ENCODE results near the gene KLK10. TPM values are rescaled to one million over a fixed set of nuclear protein-coding genes. Genes with fewer than 3 reads are reported as not detected.

The KLK10 gene
- total RNA-seq, 4 donors from 2014 or later = 1.7 to 6.7 (median 4.1) TPM; not detected in 1

DNA sequence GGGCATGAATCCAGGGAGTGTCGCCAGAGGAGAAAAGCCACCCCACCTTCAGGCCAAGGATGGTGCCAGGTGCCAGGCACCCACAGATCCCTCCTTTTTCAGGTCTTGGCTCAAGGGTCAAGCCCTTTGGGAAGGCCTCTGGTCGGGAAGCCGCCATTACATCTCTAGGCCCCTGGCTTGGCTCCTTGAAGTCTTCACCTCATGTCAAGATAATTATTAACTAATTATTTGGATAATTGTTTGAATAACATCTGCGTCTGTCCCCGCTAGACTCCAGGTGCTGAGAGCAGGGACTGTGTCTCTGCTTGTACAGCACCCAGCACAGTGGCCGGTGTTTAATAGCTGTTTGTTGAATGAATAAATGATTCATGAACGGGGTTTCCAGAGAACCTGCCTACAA, 44.2 kb upstream of the KLK10 start:
- H3K27me3 ChIP-seq = peaks cover 78% of the 10 kb centered on the region
- no peak for ATAC-seq

GRCh38 chr19:51060973-51061372, 41.5 kb upstream of the KLK10 start:
- WGBS, 2 donors (ENCODE audit: low coverage in 1 of 2) = 0% methylated on average over 1 of the region's 1 CpG
- TF ChIP-seq POLR2AphosphoS5 (IDR thresholded peaks at IDR 0.05) (no peak), POLR2A (IDR thresholded peaks at IDR 0.05) (no peak), EP300 (IDR thresholded peaks at IDR 0.05) (no peak)
- TF ChIP-seq, protein P1, sequence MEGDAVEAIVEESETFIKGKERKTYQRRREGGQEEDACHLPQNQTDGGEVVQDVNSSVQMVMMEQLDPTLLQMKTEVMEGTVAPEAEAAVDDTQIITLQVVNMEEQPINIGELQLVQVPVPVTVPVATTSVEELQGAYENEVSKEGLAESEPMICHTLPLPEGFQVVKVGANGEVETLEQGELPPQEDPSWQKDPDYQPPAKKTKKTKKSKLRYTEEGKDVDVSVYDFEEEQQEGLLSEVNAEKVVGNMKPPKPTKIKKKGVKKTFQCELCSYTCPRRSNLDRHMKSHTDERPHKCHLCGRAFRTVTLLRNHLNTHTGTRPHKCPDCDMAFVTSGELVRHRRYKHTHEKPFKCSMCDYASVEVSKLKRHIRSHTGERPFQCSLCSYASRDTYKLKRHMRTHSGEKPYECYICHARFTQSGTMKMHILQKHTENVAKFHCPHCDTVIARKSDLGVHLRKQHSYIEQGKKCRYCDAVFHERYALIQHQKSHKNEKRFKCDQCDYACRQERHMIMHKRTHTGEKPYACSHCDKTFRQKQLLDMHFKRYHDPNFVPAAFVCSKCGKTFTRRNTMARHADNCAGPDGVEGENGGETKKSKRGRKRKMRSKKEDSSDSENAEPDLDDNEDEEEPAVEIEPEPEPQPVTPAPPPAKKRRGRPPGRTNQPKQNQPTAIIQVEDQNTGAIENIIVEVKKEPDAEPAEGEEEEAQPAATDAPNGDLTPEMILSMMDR (IDR thresholded peaks at IDR 0.05) = no peak
- no peak for ATAC-seq

More for the DNA sequence above, 44.2 kb upstream of the KLK10 start:
- peaks cover 0 to 9% (median 0%) of the 10 kb centered on the region in 3 donors for H3K4me1 ChIP-seq
- no peak overlapping the region for H3K27ac ChIP-seq
- WGBS, 2 donors (ENCODE audit: low coverage in 1 of 2) = 86 to 90% methylated on average over 3 to 6 of the region's 7 CpGs
- no peaks in the 10 kb centered on the region for H3K36me3 ChIP-seq
- H3K4me3 ChIP-seq = no peak overlapping the region
- no peak for TF ChIP-seq POLR2A (IDR thresholded peaks at IDR 0.05)
- no peak for TF ChIP-seq POLR2AphosphoS5 (IDR thresholded peaks at IDR 0.05)
- H3K9me3 ChIP-seq = no peaks in the 10 kb centered on the region

GRCh38 chr19:51060336-51060735, 40.8 kb upstream of the KLK10 start:
- peaks cover 57% of the 10 kb centered on the region for H3K27me3 ChIP-seq

More at GRCh38 chr19:51060973-51061372, 41.5 kb upstream of the KLK10 start:
- H3K4me1 ChIP-seq = peaks cover 0 to 9% (median 0%) of the 10 kb centered on the region in 3 donors
- H3K9me3 ChIP-seq = no peaks in the 10 kb centered on the region
- H3K27me3 ChIP-seq = peaks cover 58% of the 10 kb centered on the region
- no peaks in the 10 kb centered on the region for H3K36me3 ChIP-seq
- no peak overlapping the region for H3K27ac ChIP-seq
- H3K4me3 ChIP-seq = no peak overlapping the region

DNA sequence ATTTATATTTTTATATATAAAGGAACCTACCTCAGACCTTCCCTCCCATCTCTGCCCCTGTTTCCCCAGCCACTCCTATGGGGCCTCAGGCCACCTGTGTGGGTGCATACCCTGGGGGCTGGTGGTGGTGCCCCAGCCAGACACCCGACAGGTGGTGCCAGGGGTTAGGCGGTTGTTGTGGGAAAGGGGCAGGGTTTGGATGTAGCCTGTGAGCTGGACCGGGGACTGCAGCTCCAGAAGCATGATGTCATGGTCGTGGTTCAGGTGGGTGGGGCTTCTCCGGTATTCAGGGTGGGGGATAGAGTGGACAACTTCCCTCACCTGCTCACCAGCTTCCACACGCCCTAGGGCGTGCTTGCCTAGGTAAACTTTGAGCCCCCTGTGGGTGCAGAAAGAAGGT, 40.2 kb upstream of the KLK10 start:
- H3K4me3 ChIP-seq = no peak overlapping the region
- TF ChIP-seq POLR2A (IDR thresholded peaks at IDR 0.05) (no peak), POLR2AphosphoS5 (IDR thresholded peaks at IDR 0.05) (no peak), EP300 (IDR thresholded peaks at IDR 0.05) (no peak)
- TF ChIP-seq, protein P1 (IDR thresholded peaks at IDR 0.05) = no peak
- WGBS, 2 donors (ENCODE audit: low coverage in 1 of 2) = 63 to 87% methylated on average over 2 to 4 of the region's 7 CpGs
- no peak overlapping the region for H3K27ac ChIP-seq
- H3K4me1 ChIP-seq = peaks cover 0 to 3% (median 0%) of the 10 kb centered on the region in 3 donors
- no peak for ATAC-seq
- no peaks in the 10 kb centered on the region for H3K9me3 ChIP-seq
- peaks cover 57% of the 10 kb centered on the region for H3K27me3 ChIP-seq
- H3K36me3 ChIP-seq = no peaks in the 10 kb centered on the region

More at GRCh38 chr19:51060336-51060735, 40.8 kb upstream of the KLK10 start:
- Histone ChIP-seq H3K27ac (no peak overlapping the region), H3K4me1 (peaks cover 0 to 9% (median 0%) of the 10 kb centered on the region in 3 donors), H3K36me3 (no peaks in the 10 kb centered on the region), H3K4me3 (no peak overlapping the region), H3K9me3 (no peaks in the 10 kb centered on the region)
- TF ChIP-seq EP300 (IDR thresholded peaks at IDR 0.05) (no peak), POLR2A (IDR thresholded peaks at IDR 0.05) (no peak), POLR2AphosphoS5 (IDR thresholded peaks at IDR 0.05) (no peak)
- TF ChIP-seq, protein P1 (IDR thresholded peaks at IDR 0.05) = no peak
- WGBS, 2 donors (ENCODE audit: low coverage in 1 of 2) = 0 to 58% methylated on average over 1 to 3 of the region's 4 CpGs
- no peak for ATAC-seq

DNA sequence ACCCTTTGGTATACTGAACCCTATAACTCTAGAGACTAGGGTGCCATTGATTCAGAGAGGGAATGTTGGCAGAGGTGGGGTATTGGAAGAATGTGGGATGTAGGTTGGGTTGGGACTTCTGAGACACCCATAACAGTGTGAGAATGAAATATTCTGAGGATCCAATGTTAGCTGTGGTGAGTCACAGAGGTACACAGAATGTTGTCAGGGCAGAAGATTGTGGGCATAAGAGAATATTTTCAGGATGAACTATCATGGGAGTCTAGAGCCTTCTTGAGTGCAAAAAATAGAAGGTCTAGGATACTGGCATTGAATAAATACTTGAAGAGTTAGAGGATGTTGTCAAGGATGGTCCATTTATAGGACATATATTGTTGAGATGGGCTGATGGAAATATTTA, 36.4 kb upstream of the KLK10 start:
- Histone ChIP-seq H3K27me3 (peaks cover 59% of the 10 kb centered on the region), H3K4me3 (no peak overlapping the region), H3K27ac (no peak overlapping the region), H3K9me3 (no peaks in the 10 kb centered on the region), H3K36me3 (no peaks in the 10 kb centered on the region), H3K4me1 (no peaks in the 10 kb centered on the region)
- TF ChIP-seq, protein P1 (IDR thresholded peaks at IDR 0.05) = no peak
- no peak for TF ChIP-seq POLR2AphosphoS5 (IDR thresholded peaks at IDR 0.05)
- no peak for ATAC-seq

Measured in gastroesophageal sphincter (tissue), 4 donors.